ENCODE measurements around the gene CSMD2.

- TF ChIP-seq, protein P1, sequence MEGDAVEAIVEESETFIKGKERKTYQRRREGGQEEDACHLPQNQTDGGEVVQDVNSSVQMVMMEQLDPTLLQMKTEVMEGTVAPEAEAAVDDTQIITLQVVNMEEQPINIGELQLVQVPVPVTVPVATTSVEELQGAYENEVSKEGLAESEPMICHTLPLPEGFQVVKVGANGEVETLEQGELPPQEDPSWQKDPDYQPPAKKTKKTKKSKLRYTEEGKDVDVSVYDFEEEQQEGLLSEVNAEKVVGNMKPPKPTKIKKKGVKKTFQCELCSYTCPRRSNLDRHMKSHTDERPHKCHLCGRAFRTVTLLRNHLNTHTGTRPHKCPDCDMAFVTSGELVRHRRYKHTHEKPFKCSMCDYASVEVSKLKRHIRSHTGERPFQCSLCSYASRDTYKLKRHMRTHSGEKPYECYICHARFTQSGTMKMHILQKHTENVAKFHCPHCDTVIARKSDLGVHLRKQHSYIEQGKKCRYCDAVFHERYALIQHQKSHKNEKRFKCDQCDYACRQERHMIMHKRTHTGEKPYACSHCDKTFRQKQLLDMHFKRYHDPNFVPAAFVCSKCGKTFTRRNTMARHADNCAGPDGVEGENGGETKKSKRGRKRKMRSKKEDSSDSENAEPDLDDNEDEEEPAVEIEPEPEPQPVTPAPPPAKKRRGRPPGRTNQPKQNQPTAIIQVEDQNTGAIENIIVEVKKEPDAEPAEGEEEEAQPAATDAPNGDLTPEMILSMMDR (conservative IDR thresholded peaks at IDR 0.05; ENCODE audit: low read length) = no peak
- no peak for TF ChIP-seq EZH2phosphoT487 (IDR thresholded peaks at IDR 0.05; ENCODE audit: borderline replicate concordance)
These were observed 663.7 kb downstream of the CSMD2 start for GRCh38 chr1:33501309-33501708.
